NCI-H2081 treated with DMSO at 0.1 percent for 48 hours (cell line): Measurements from ENCODE around the gene AMN1.

Experiments used
- DNase-seq: peaks from one replicate; lab custom pipeline; 2025; lab: John Stamatoyannopoulos, UW

AMN1 gene

DNA sequence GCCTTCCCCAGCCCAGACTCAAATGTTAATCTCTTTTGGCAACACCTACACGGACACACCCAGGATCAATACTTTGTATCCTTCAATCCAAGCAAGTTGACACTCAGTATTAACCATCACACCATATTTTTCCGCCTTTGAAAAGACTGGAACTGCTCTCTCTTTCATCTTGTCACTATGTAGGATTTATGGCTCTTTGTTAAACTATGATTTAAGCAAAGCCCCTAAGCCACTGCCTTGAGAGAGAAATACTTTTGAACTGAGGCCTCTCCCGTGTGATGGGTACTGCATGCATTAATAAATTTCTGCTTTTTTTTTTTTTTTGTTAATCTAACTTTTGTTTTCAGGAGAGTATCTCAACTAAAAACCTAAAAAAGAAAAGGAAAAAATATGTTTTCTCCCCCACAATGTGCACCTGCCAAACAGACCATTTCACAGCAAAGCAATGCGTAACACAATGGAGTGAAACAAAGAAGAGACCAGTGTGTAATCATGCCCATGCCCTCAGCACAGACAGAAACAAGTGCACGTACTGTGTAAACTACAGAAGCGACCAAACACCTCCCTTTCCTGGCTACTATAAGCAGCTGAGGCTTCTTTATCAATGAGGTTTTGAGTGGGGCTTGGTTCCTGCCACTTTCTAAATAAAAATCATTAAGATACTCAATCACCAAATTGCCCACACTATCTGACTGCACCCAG lies 97.6 kb downstream of the AMN1 start:
- DNase-seq, result no peak

DNA sequence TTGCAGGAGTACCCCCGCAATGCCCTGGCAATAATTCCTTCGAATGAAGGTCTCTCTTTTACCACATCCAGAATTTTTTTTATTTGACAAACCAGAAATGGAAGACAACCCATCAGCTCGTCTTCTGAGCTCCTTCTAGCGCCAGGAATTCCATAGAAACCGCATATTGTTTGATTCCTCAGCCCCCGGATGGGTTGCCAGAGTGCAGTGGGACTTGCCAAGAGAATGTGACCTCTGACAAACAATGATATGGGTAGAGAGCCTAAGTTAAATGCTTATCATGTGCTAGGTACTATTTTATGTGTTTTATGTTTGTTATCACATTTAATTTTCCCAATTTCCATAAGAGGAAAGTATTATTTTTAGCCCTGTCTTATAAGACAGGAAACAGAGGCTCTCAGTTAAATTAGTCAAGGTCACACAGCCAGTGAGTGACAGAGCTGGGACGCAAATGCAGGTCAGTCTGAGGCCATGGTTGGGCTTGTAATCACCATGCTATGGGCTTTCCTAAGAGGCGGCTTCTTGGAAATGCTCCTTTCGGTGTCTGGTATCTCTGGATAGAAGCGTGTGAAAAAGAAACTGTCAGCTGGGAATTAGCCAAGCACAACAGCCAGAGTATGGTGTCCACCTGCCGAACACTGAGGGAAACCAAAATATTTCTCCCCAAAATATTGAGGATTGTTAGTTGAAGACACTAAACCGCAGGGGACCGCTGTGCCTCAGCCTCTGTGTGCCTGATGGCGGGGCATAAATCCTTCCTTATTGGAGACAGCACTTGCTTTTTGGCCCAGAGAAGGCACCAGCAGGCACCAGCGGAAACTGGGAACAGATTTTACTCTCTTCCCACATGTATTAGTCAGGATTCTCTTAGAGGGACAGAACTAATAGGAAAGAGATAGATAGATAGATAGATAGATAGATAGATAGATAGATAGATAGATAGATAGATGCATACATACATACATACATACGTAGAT lies 98.8 kb downstream of the AMN1 start:
- DNase-seq, result no peak

DNA sequence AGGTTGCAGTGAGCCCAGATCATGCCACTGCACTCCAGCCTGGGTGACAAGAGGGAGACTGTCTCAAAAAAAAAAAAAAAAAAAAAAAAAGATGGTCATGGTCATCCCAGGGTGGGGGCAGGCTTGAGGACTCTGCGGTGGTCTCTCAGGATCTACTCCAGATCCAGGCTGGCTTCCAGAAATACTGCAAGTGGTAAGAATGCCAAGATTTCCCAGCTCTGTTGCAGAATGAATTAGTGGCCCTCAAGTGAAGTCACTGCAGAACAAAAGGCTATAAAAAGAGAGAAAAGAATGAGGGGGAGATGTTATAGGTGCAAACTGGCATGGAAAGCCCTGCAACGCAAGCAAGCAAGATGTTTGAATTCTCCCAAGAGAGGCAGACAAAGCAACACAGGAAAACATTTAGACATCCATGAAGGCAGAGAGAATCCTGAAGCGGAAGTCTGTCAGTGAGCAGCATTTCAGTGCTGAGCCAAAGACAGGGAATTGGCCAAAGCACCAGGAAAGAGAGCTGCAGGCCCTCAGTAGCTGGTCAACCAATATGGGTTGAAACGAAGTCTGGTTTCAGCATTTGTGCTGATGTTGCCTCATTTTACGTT lies 101.3 kb downstream of the AMN1 start:
- DNase-seq, result no peak

DNA sequence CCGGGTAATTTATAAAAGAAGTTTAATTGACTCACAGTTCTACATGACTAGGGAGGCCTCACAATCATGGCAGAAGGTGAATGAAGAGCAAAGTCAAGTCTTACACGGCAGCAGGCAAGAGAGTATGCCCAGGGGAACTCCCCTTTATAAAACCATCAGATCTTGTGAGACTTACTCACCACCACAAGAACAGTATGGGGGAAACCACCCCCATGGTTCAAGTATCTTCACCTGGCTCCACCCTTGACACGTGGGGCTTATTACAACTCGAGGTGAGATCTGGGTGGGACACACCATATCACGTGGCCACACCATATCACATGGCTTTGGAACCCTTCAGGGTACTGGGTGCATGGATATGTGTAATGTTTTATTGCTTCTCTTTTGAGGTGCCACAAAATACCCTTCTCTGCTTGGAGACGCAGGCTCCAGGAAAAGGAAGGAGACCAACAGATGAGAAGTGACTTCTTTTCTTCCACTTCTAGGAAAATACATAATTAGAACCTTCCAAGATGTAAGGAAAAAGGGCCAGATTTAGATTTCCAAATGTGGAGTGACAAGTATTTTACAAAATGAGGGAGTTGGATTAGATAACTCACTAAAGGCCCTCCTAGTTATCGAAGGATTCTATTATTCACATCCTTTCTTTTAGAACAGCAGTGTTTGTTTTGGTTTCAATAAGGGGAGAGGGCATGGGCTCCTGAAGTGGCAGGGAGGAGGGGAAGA lies 102.4 kb downstream of the AMN1 start:
- no peak for DNase-seq

DNA sequence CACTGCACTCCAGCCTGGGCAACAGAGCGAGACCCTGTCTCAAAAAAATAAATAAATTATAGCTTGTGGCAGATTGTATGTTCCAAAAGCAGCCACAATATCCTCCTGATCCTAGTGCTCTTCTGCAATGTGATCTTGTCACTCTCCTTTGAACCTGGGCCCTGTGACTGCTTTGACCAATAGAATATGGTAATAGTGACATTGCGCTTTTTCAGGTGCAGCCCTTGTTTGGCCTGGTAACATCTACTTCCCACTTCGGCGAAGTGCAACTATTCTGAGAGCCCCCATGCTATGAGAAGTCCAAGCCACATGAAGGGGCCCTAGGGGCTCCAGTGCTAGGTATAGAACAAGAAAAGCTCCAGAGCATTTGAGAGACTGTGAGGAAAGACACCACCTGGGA lies 106.8 kb downstream of the AMN1 start:
- DNase-seq, result no peak
